DND-41 (cell line): ENCODE data around the gene EFHC1.

Experiments used
- ATAC-seq: fragments of 200-7000 bp; cut with Tn5 transposase; 3 replicates; pipeline ENCODE4 v1.9.1; 2021; ENCODE audit warnings: low read depth; ENCODE audit not compliant: insufficient read depth
- DNase-seq: peaks from one replicate; pipeline ENCODE4 v3.0.0-alpha.2; 2020
- H2AFZ ChIP-seq: 2 replicates; pipeline ENCODE4 v1.6.0; 2012; ENCODE audit warnings: low read depth, low read length
- H3K27ac ChIP-seq: 2 replicates; pipeline ENCODE4 v1.5.1; 2012; ENCODE audit warnings: low read length, inconsistent platforms
- H3K27me3 ChIP-seq: fragments of 200-600 bp; sonication (generic); 2 replicates; pipeline ENCODE4 v1.6.0; 2012; ENCODE audit warnings: low read length, mild to moderate bottlenecking, inconsistent platforms; ENCODE audit not compliant: insufficient read depth, poor library complexity
- H3K36me3 ChIP-seq: 2 replicates; pipeline ENCODE4 v1.5.1; 2012; ENCODE audit warnings: low read length, inconsistent platforms; ENCODE audit not compliant: insufficient read depth
- H3K4me1 ChIP-seq: 2 replicates; pipeline ENCODE4 v1.5.1; 2012; ENCODE audit warnings: mild to moderate bottlenecking, low read length; ENCODE audit not compliant: insufficient read depth
- H3K4me2 ChIP-seq: 2 replicates; pipeline ENCODE4 v1.6.0; 2012; ENCODE audit warnings: mild to moderate bottlenecking, moderate library complexity, low read length, inconsistent platforms; ENCODE audit not compliant: insufficient read depth
- H3K4me3 ChIP-seq, 2 experiments: fragments of 200-600 bp in 1 of 2; shearing (Covaris generic) in 1 of 2; 2 replicates each; pipeline ENCODE4 v1.5.1; 2012 to 2016; ENCODE audit warnings: inconsistent platforms in 2 of 2, low read length in 2 of 2, mild to moderate bottlenecking in 2 of 2, low read depth in 1 of 2, moderate library complexity in 1 of 2
- H3K79me2 ChIP-seq: 2 replicates; pipeline ENCODE4 v1.6.0; 2012; ENCODE audit warnings: low read length, inconsistent platforms; ENCODE audit not compliant: insufficient read depth
- H3K9ac ChIP-seq: 2 replicates; pipeline ENCODE4 v1.6.0; 2012; ENCODE audit warnings: low read depth, mild to moderate bottlenecking, inconsistent platforms, low read length, moderate library complexity
- H3K9me3 ChIP-seq: 2 replicates; pipeline ENCODE4 v1.5.1; 2012; ENCODE audit warnings: low read length, moderate library complexity, mild to moderate bottlenecking, inconsistent platforms; ENCODE audit not compliant: insufficient read depth, severe bottlenecking
- H4K20me1 ChIP-seq: 2 replicates; pipeline ENCODE4 v1.6.0; 2012; ENCODE audit warnings: low read length; ENCODE audit not compliant: insufficient read depth
- CTCF ChIP-seq: IDR thresholded peaks from 2 replicates; pipeline ENCODE4 v1.5.1; 2012; ENCODE audit warnings: borderline replicate concordance, low read length, moderate library complexity, mild to moderate bottlenecking; ENCODE audit not compliant: poor library complexity, severe bottlenecking; ENCODE audit errors: extremely low read depth
- EZH2 ChIP-seq: IDR thresholded peaks from 3 replicates; pipeline ENCODE4 v1.6.1; 2012; ENCODE audit warnings: borderline replicate concordance, low read depth, mild to moderate bottlenecking, moderate library complexity, low read length, inconsistent platforms; ENCODE audit not compliant: severe bottlenecking

EFHC1 gene

GRCh38 chr6:52407467-52407866, 12.7 kb upstream of the EFHC1 start:
- Histone ChIP-seq H3K36me3 (peaks cover 15% of the 10 kb centered on the region), H3K4me1 (no peaks in the 10 kb centered on the region), H3K79me2 (no peaks in the 10 kb centered on the region), H4K20me1 (no peaks in the 10 kb centered on the region), H3K4me3 (no peak overlapping the region), H3K27me3 (no peaks in the 10 kb centered on the region), H2AFZ (no peak overlapping the region), H3K4me2 (no peak overlapping the region), H3K9ac (no peak overlapping the region), H3K27ac (no peak overlapping the region), H3K9me3 (no peaks in the 10 kb centered on the region)
- peak; percentile 78 for ATAC-seq
- TF ChIP-seq EZH2 (no peak), CTCF (peak; percentile 72)
- peak; percentile 28 for DNase-seq

GRCh38 chr6:52409499-52409898, 10.6 kb upstream of the EFHC1 start:
- Histone ChIP-seq H3K36me3 (no peaks in the 10 kb centered on the region), H4K20me1 (no peaks in the 10 kb centered on the region), H3K4me2 (no peak overlapping the region), H3K27me3 (no peaks in the 10 kb centered on the region), H2AFZ (no peak overlapping the region), H3K79me2 (no peaks in the 10 kb centered on the region), H3K9me3 (no peaks in the 10 kb centered on the region), H3K4me3 (no peak overlapping the region), H3K4me1 (no peaks in the 10 kb centered on the region), H3K9ac (no peak overlapping the region), H3K27ac (no peak overlapping the region)
- no peak for ATAC-seq
- TF ChIP-seq CTCF (no peak), EZH2 (no peak)
- no peak for DNase-seq

- no peaks in the 10 kb centered on the region for H3K27me3 ChIP-seq
- no peak overlapping the region for H3K4me3 ChIP-seq
- TF ChIP-seq CTCF (no peak), EZH2 (no peak)
- no peak overlapping the region for H2AFZ ChIP-seq
- no peak overlapping the region for H3K27ac ChIP-seq
- DNase-seq (no peak), ATAC-seq (no peak)
- H3K36me3 ChIP-seq = no peaks in the 10 kb centered on the region
- H4K20me1 ChIP-seq = no peaks in the 10 kb centered on the region
- H3K4me2 ChIP-seq = no peak overlapping the region
- H3K9me3 ChIP-seq = no peaks in the 10 kb centered on the region
- no peaks in the 10 kb centered on the region for H3K4me1 ChIP-seq
- H3K79me2 ChIP-seq = no peaks in the 10 kb centered on the region
- H3K9ac ChIP-seq = no peak overlapping the region
These were observed 9.2 kb upstream of the EFHC1 start for GRCh38 chr6:52410979-52411378.

GRCh38 chr6:52411911-52412310, 8.2 kb upstream of the EFHC1 start:
- ATAC-seq (no peak), DNase-seq (no peak)
- no peak overlapping the region for H3K27ac ChIP-seq
- H3K9me3 ChIP-seq = no peaks in the 10 kb centered on the region
- no peak overlapping the region for H3K4me2 ChIP-seq
- TF ChIP-seq EZH2 (no peak), CTCF (no peak)
- no peaks in the 10 kb centered on the region for H3K36me3 ChIP-seq
- no peak overlapping the region for H2AFZ ChIP-seq
- no peak overlapping the region for H3K9ac ChIP-seq
- H4K20me1 ChIP-seq = no peaks in the 10 kb centered on the region
- H3K4me3 ChIP-seq = no peak overlapping the region
- 0 out of 2 replicates have a peak, but pooled peaks cover 2% of the 10 kb centered on the region for H3K4me1 ChIP-seq
- no peaks in the 10 kb centered on the region for H3K79me2 ChIP-seq
- no peaks in the 10 kb centered on the region for H3K27me3 ChIP-seq
